ENCODE results near the gene SAE1.
A peak's percentile ranks its signal among the peaks of the same experiment; 100 is the strongest.

The SAE1 gene

GRCh38 chr19:47255879-47256692, 125.5 kb downstream of the SAE1 start, which contains the start of gene CCDC9:
Gene CCDC9 (plus strand): TSS chr19:47256525. CDS start chr19:47258401, 1,876 bp downstream.
- peak; percentile 97 for DNase-seq (ENCODE audit: low read depth, low spot score)
- H3K4me3 ChIP-seq (ENCODE audit: low read depth, low read length) = peak within 1 kb of the TSS; percentile 66
- in situ Hi-C loops (cut with HindIII; ENCODE audit: low sequenced_read_pairs) = no loop called here
- TF ChIP-seq, protein P1, sequence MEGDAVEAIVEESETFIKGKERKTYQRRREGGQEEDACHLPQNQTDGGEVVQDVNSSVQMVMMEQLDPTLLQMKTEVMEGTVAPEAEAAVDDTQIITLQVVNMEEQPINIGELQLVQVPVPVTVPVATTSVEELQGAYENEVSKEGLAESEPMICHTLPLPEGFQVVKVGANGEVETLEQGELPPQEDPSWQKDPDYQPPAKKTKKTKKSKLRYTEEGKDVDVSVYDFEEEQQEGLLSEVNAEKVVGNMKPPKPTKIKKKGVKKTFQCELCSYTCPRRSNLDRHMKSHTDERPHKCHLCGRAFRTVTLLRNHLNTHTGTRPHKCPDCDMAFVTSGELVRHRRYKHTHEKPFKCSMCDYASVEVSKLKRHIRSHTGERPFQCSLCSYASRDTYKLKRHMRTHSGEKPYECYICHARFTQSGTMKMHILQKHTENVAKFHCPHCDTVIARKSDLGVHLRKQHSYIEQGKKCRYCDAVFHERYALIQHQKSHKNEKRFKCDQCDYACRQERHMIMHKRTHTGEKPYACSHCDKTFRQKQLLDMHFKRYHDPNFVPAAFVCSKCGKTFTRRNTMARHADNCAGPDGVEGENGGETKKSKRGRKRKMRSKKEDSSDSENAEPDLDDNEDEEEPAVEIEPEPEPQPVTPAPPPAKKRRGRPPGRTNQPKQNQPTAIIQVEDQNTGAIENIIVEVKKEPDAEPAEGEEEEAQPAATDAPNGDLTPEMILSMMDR (IDR thresholded peaks at IDR 0.05; ENCODE audit: low read depth, low read length) = no peak

DNA sequence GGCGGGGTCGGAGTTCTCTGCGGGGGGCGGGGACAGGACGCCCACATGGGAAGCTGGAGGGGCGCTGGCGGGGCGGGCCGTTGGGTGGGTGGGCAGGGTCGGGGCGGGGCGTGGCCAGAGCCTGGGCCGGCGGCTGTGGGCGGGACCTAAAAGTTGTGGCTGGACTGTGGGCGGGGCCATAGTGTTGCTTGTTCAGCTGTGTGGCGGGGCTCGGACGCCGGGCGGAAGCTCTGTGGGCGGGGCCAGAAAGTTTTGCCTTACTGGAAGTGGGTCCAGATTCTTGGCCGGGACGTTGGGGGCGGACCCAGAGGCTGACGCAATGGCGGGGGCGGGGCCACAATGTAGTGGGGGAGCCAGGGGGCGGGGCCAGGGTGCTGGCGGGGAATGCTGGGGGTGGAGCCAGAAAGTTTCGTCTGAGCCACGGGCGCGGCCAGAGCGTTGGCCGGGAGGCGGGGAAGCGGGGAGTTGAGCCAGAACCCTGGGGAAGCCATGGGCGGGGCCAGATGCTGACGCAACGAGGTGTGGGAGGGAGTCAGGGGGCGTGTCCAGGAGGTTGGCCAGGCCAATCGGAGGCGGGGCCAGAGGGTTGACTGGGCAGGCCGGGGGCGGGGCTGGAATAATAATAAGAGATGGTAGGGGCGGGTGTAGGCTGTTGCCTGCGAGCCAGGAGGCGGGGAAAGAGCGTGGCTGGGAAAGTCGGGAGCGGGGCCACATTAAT, 126.2 kb downstream of the SAE1 start:
- TF ChIP-seq, protein P1 (IDR thresholded peaks at IDR 0.05; ENCODE audit: low read depth, low read length) = no peak
- in situ Hi-C loops (cut with HindIII; ENCODE audit: low sequenced_read_pairs) = no loop called here
- peak; percentile 99 for DNase-seq (ENCODE audit: low read depth, low spot score)
- H3K4me3 ChIP-seq (ENCODE audit: low read depth, low read length) = peak overlapping the region; percentile 66

GRCh38 chr19:47257411-47258169, 127.0 kb downstream of the SAE1 start:
- TF ChIP-seq, protein P1 (IDR thresholded peaks at IDR 0.05; ENCODE audit: low read depth, low read length) = no peak
- in situ Hi-C loops (cut with HindIII; ENCODE audit: low sequenced_read_pairs) = no loop called here
- peak overlapping the region; percentile 66 for H3K4me3 ChIP-seq (ENCODE audit: low read depth, low read length)
- no peak for DNase-seq (ENCODE audit: low read depth, low spot score)

DNA sequence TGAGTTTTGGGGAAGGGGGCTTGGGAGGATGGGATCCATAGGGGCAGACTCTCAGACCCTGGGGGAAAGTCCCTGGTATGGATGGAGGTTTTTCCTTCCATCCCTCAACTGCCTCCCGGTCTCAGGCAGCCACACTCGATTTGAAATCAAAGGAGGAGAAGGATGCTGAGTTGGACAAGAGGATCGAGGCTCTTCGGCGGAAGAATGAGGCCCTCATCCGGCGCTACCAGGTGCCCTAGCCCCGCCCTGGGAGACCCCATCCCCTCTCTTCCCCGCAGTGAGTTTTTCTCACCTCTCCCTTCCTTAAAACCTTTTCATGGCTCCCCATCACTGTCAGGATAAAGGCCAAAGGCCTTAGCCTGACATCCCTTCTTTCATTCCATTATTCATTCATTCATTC, 127.8 kb downstream of the SAE1 start:
- H3K4me3 ChIP-seq (ENCODE audit: low read depth, low read length) = peak overlapping the region; percentile 66
- TF ChIP-seq, protein P1 (IDR thresholded peaks at IDR 0.05; ENCODE audit: low read depth, low read length) = no peak
- DNase-seq (ENCODE audit: low read depth, low spot score) = no peak
- in situ Hi-C loops (cut with HindIII; ENCODE audit: low sequenced_read_pairs) = no loop called here

- in situ Hi-C loops (cut with HindIII; ENCODE audit: low sequenced_read_pairs) = no loop called here
- TF ChIP-seq, protein P1 (IDR thresholded peaks at IDR 0.05; ENCODE audit: low read depth, low read length) = no peak
- H3K4me3 ChIP-seq (ENCODE audit: low read depth, low read length) = no peak overlapping the region
- DNase-seq (ENCODE audit: low read depth, low spot score) = no peak
Measured at GRCh38 chr19:47258895-47259555, 128.4 kb downstream of the SAE1 start.
